Osteoblast (primary cell): ENCODE measurements around the gene ATG4B. TPM values are rescaled to one million over a fixed set of nuclear protein-coding genes. Genes with fewer than 3 reads are reported as not detected.

Experiments
- DNase-seq: peaks from one replicate; pipeline ENCODE4 v3.0.0; 2011; ENCODE audit warnings: low spot score, mixed read lengths; ENCODE audit not compliant: insufficient read length; ENCODE audit errors: missing footprints
- H2AFZ ChIP-seq: 2 replicates; pipeline ENCODE4 v1.6.0; 2011; ENCODE audit warnings: mild to moderate bottlenecking, low read length
- H3K27ac ChIP-seq: 2 replicates; pipeline ENCODE4 v1.5.1; 2011; ENCODE audit warnings: mild to moderate bottlenecking, low read depth, low read length, moderate library complexity
- H3K27me3 ChIP-seq: 2 replicates; pipeline ENCODE4 v1.6.0; 2012; ENCODE audit warnings: mild to moderate bottlenecking, control low read depth, inconsistent platforms, low read length, moderate library complexity; ENCODE audit not compliant: insufficient read depth
- H3K36me3 ChIP-seq: 2 replicates; pipeline ENCODE4 v1.5.1; 2011; ENCODE audit warnings: mild to moderate bottlenecking, low read length, control low read depth, moderate library complexity; ENCODE audit not compliant: insufficient read depth
- H3K4me1 ChIP-seq: 2 replicates; pipeline ENCODE4 v1.5.1; 2011; ENCODE audit warnings: mild to moderate bottlenecking, low read length, control low read depth, moderate library complexity; ENCODE audit not compliant: insufficient read depth
- H3K4me2 ChIP-seq: 2 replicates; pipeline ENCODE4 v1.6.0; 2011; ENCODE audit warnings: mild to moderate bottlenecking, low read length; ENCODE audit not compliant: insufficient read depth
- H3K4me3 ChIP-seq: fragments of 200-600 bp; sonication (generic); 3 replicates; pipeline ENCODE4 v1.5.1; 2012; ENCODE audit warnings: mild to moderate bottlenecking, low read length, inconsistent platforms; ENCODE audit not compliant: insufficient read depth
- H3K79me2 ChIP-seq: 2 replicates; pipeline ENCODE4 v1.6.0; 2012; ENCODE audit warnings: mild to moderate bottlenecking, low read length, control low read depth, inconsistent platforms; ENCODE audit not compliant: insufficient read depth
- H3K9me3 ChIP-seq: 2 replicates; pipeline ENCODE4 v1.5.1; 2011; ENCODE audit warnings: low read depth, low read length, control low read depth
- H4K20me1 ChIP-seq: 2 replicates; pipeline ENCODE4 v1.6.0; 2012; ENCODE audit warnings: mild to moderate bottlenecking, low read length, control low read depth; ENCODE audit not compliant: insufficient read depth
- CTCF ChIP-seq: IDR thresholded peaks from 2 replicates; pipeline ENCODE4 v1.5.1; 2011; ENCODE audit warnings: mild to moderate bottlenecking, low read depth, low read length, moderate library complexity; ENCODE audit errors: extremely low read depth
- total RNA-seq: library from RNA; depleted of rRNA; stranded (reverse); fragments of >200 nt; gene quantifications from 2 replicates; pipeline ENCODE4 v1.2.3, GENCODE V29; 2012

Gene ATG4B
- total RNA-seq, 1 donor, result 42.7 TPM

GRCh38 chr2:241618829-241619228, 18.7 kb upstream of the ATG4B start:
- Histone ChIP-seq H3K4me1 (peaks cover 4% of the 10 kb centered on the region), H3K27ac (no peak overlapping the region), H3K9me3 (no peaks in the 10 kb centered on the region), H3K4me2 (no peak overlapping the region), H3K36me3 (peaks cover 8% of the 10 kb centered on the region), H3K27me3 (no peaks in the 10 kb centered on the region), H4K20me1 (peaks cover 29% of the 10 kb centered on the region), H3K4me3 (no peak overlapping the region), H3K79me2 (peaks cover 83% of the 10 kb centered on the region), H2AFZ (no peak overlapping the region)
- TF ChIP-seq CTCF, result no peak
- DNase-seq, result no peak

GRCh38 chr2:241619597-241620418, 17.7 kb upstream of the ATG4B start:
- TF ChIP-seq CTCF, result no peak
- Histone ChIP-seq H3K4me1 (peaks cover 4% of the 10 kb centered on the region), H2AFZ (no peak overlapping the region), H3K36me3 (peaks cover 9% of the 10 kb centered on the region), H3K4me2 (no peak overlapping the region), H3K79me2 (peaks cover 86% of the 10 kb centered on the region), H3K4me3 (no peak overlapping the region), H3K9me3 (no peaks in the 10 kb centered on the region), H3K27ac (no peak overlapping the region), H3K27me3 (no peaks in the 10 kb centered on the region), H4K20me1 (peaks cover 30% of the 10 kb centered on the region)
- DNase-seq, result peak; percentile 17

GRCh38 chr2:241620419-241620769, 17.1 kb upstream of the ATG4B start:
- Histone ChIP-seq H3K36me3 (peaks cover 12% of the 10 kb centered on the region), H3K79me2 (peaks cover 86% of the 10 kb centered on the region), H3K4me1 (peaks cover 4% of the 10 kb centered on the region), H3K4me3 (no peak overlapping the region), H3K27ac (no peak overlapping the region), H3K9me3 (no peaks in the 10 kb centered on the region), H3K4me2 (no peak overlapping the region), H4K20me1 (peaks cover 30% of the 10 kb centered on the region), H2AFZ (no peak overlapping the region), H3K27me3 (no peaks in the 10 kb centered on the region)
- no peak for DNase-seq
- TF ChIP-seq CTCF, result no peak

GRCh38 chr2:241627675-241628074, 9.8 kb upstream of the ATG4B start:
- no peak for TF ChIP-seq CTCF
- Histone ChIP-seq H3K4me3 (no peak overlapping the region), H3K36me3 (peaks cover 35% of the 10 kb centered on the region), H3K4me2 (no peak overlapping the region), H3K9me3 (no peaks in the 10 kb centered on the region), H3K27me3 (no peaks in the 10 kb centered on the region), H3K4me1 (no peaks in the 10 kb centered on the region), H4K20me1 (peaks cover 32% of the 10 kb centered on the region), H2AFZ (no peak overlapping the region), H3K79me2 (peaks cover 94% of the 10 kb centered on the region), H3K27ac (no peak overlapping the region)
- peak; percentile 55 for DNase-seq
